Measurements from ENCODE around the gene MLLT10.
"Not testable (repeated sequence)": the region's sequence is repeated elsewhere in the genome, so short reads cannot be mapped to it uniquely, and the experiment has no call there.

The MLLT10 gene

DNA sequence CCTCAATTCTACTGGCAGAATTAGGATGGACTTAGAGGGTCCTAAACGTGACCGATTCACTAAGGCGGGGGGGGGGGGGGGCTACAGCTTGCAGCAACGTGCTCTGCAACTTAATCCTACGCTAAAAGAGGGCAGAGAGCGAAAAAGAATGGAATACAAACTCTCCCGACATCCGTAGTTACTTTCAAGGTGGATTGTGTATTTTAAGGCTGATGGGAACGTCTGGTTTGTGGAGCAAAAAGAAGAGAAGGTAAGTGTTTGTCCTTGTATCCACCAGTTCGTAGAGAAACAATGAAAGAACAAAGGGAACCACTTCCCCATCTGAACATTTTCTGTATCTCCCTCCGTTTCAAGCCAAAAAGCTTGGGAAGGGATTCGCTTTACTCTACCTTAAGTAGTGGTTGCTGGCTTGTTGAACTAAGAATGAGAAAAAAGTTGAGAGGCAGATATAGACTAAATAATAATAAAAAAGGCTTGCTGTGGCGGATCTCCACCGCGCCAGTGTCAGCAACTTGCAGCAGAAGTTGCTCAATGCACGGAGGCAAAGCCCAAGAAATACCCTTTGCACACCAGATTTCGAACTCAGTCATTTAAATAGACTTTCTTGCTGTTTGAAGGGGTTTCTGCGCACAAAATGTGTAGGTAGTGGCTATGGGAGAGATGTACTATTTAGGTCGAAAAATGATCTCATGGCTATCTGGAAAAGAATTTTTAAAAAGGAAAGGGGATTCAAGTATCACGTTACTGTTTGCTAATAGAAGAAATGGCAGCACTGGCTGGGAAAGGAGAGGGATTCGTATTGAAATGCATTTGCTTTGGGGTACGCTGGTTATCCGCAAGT lies 9.3 kb upstream of the MLLT10 start:
- in situ Hi-C loops (cut with MboI; ENCODE audit: low pct_unique_long_range_greater_than_20kb, low sequenced_read_pairs) = no loop called here
- peak; percentile 75 for DNase-seq

DNA sequence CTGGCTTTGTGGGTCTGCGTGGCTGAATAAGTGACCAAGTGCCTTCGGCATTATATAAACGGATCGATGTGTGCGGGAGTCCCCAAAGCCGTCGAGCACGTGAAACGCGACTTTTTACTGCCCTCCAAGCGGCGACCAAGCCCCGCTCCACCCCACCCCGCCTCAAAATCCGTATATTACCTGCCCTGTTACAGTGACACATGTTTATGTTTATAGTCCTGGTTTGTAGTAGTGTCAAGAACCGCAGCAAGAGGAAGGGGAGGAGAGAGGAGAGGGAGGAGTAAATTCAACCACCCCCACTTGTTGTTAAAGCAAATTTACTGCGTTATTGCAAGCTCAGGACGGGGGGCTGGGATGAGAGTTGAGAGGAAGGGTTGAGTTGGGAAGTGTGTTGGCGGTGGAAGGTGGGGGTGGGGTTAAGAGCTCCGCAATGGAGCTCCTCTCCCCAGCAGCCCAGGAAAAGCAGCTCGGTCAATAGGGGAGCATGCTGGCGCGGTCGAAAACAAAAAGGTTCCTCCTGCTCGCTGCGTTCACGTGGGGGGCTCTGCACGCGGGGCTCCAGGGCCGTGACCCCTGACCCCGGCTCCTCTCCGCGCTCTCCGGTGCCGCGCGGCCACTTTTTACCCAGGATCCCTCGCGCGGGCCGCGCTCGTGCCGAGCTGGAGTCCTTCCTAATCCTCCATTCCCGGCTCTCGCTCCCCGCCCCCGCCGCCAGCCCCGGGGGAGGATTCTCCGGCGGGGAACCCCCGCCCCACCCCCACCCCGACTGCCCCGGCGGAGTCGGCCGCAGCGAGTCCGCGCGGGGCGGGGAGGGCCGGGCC lies 8.5 kb upstream of the MLLT10 start, which contains the start of gene SKIDA1:
Gene SKIDA1 (minus strand): TSS at position 316 of the 821 bp plus-strand sequence. CDS start 7,860 bp downstream, outside the sequence.
- in situ Hi-C loops (cut with MboI; ENCODE audit: low pct_unique_long_range_greater_than_20kb, low sequenced_read_pairs) = no loop called here
- peak; percentile 94 for DNase-seq

DNA sequence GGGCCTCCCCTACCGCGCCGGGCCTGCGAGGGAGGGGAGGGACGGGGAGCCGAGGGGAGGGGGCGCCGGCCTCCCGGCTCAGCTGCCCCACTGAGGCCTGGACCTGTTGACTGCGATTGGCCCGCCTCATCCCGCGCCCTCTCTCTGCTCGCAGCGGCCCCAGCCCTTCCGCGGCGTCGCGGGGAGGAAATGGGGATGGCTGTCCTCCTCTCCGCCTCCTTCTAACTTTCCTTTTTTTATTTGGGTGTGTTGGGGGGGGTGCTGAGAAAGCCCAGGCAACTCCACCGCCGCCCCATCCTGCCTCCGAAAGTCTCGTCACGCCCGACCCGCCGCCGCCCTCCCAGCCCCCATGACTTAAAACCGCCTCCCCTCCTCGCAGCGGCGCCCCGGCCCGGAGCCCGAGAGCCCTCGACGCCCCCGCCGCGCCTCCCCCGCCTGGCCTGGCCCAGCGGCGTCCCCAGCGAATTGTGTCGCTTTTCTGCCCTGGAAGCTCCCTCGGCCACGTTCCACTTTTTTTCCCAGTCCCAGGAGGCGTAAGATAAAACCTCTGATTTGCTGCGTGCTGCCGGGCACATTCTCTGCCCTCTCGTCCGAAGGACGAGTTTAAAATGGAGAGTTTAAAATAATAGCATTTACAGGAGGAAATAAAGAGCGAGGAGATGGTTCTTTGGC lies 7.7 kb upstream of the MLLT10 start:
- DNase-seq = peak; percentile 86
- in situ Hi-C loops (cut with MboI; ENCODE audit: low pct_unique_long_range_greater_than_20kb, low sequenced_read_pairs) = no loop called here

DNA sequence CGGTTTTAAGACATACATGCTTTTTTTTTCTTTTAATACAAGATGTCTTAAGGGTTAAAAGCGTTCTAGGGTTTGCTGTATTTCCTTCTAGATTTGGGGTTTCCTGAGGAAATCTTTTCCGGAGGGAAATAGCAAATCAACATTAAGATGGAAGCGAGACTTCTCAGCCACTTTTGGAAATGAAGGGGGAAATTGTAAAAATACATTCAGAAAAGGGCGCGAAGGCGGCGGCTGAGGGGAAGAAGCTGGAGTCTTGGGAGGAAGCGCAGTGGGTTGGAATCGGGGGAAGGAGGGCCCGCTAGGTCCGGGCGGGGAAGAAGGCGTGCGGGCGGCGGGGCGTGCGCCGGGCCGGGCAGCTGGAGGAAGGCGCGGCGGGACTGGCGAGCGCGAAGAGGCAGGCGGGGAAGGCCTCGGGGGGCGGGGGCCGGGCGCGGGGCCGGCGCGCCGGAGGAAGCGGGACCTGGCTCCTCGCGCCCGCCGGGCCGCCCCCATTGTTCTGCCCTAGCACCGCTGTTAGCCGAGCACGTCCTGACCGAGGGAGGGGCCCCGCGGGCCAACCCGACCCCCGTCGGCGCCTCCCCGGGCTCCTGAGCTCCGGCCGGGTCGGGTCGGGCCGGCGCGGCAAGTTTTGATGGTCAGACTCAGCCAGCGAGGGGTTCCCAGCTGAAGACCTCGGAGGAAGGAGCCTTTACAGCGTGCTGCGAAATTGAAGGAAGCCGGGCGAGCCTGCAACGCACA lies 7.0 kb upstream of the MLLT10 start:
- peak; percentile 72 for DNase-seq
- in situ Hi-C loops (cut with MboI; ENCODE audit: low pct_unique_long_range_greater_than_20kb, low sequenced_read_pairs) = no loop called here

GRCh38 chr10:21527598-21528235 lies 6.3 kb upstream of the MLLT10 start:
- peak; percentile 48 for DNase-seq
- in situ Hi-C loops (cut with MboI; ENCODE audit: low pct_unique_long_range_greater_than_20kb, low sequenced_read_pairs) = no loop called here

DNA sequence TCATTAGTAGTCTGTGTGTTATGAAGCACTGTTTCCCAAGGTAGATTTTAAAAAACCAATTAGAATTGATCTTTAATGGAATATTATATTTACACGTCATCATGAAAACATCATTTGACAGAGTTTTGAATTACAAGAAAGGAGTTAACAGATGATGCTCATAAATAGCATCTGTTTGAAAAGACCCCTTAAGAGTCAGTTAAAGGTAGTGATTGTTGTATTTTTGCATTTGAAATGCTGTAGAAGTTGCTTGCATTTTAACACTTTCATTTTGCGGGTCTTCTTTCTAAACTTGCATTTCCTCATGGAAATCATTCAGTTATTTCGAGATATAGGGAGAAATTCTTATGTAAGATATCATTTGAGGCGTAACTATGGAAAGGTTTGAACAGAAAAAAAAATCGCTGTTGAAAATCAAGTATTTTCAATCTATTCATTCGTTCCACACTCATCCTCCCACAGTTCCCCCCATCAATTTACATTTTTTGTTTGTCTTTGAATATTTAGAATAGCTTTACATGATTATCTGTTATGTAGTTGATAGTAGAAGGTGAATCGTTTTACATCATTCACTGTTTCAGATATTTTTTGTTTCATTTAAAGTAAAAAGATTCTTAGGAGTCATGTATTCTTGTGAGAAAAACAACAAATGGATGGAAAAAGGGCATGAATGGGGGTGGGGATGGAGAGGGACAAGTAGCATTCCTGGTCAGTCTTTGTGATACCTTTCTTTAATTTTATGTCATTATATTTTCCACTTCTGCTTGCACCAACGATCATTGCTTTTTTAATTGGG lies 5.6 kb upstream of the MLLT10 start:
- peak; percentile 28 for DNase-seq
- in situ Hi-C loops (cut with MboI; ENCODE audit: low pct_unique_long_range_greater_than_20kb, low sequenced_read_pairs) = no loop called here

DNA sequence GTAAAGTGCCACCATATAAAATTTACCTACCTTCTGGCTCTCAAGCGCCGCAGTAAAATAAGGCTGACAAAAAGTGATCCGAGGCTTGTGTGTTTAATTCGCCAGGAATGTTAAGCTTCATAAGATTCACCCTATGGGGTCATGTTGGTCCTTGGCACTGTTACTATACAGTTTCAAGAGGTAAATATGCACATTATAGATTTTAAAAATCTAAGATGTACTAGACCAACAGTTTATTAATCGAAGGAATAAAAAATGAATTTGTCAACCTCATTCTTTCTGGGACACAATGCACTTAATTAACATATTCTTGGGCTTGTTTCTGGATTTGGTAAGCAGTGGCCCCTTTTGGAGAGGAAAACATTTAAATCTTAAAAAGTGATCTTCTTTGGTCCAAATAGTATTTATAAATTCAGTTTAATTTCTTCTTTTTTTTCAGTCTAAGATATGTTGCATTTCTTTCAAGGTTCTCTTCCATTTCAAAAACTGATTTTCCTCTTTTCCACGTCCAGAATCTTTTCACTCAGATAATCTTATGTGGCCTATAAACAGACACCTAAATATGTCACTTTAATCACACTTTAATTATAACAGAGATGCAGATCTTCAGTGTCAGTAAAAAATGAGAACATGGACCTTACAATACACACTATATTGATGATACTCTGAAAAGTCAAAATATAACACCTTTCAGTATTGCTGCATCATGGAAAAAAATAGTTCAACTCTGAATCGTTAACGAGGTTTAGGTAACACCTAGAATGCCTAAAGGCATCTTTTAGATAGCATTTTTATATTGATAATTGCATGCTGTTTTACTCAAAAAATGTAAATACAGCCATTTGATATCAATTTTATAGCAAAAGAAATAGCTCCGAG lies 4.8 kb upstream of the MLLT10 start:
- in situ Hi-C loops (cut with MboI; ENCODE audit: low pct_unique_long_range_greater_than_20kb, low sequenced_read_pairs) = no loop called here
- no peak for DNase-seq

- no peak for DNase-seq
- in situ Hi-C loops (cut with MboI; ENCODE audit: low pct_unique_long_range_greater_than_20kb, low sequenced_read_pairs) = no loop called here
These were observed 3.9 kb upstream of the MLLT10 start for GRCh38 chr10:21530168-21530567.

DNA sequence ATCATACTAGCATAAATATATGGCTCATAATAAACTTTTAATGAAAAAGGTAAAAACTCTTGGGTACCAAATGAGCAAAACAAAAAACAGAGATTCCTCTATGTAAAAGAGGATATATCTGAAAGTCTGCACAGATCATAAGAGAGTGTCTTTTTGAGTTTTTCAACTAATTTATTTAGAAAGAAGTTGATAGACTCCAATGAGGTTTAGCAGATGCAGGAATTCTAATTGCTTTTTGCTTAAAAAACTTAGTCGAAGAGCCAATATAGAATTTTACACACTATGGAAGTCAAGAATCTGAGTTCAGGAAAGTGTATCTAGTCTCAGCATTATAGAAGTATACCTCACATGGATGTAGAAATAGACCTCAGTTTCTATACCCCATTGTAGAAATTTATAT lies 3.4 kb upstream of the MLLT10 start:
- peak; percentile 18 for DNase-seq
- in situ Hi-C loops (cut with MboI; ENCODE audit: low pct_unique_long_range_greater_than_20kb, low sequenced_read_pairs) = no loop called here

GRCh38 chr10:21531164-21531563 lies 2.9 kb upstream of the MLLT10 start:
- in situ Hi-C loops (cut with MboI; ENCODE audit: low pct_unique_long_range_greater_than_20kb, low sequenced_read_pairs) = no loop called here
- DNase-seq = peak; percentile 37

DNA sequence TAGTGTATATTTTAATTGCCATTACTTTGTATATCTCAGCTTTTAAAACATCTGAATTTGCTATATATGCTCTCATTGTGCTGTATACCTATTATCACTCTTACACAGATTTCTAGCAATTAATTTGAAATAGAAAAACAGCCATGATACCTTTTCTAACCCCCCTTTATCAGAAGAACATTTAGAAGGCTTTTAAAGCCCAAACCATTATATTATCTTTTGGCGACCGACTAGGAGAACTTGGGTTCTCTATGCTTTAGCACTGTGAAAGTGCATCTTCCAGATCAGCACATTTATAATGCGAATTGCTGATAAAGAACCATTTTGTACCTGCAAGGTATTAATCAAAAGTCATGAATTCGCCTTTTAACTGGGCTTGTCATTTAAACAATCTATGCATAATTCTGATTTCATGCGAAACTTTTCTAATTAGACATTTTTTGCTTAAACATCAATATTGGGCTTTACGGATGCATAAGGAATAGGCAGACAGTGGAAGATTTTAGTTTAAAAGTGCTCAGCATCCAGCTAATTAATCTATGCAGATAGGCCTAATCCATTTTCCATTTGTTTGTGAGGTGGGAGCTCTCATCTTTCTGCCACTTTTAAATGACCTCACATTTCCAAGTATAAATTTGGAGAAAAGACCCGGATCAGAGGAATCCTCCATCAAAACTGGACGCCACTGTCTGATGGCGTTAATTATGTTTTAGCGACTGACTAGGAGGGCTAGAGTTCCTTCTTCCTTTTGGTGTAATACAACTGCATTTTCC lies 1.2 kb upstream of the MLLT10 start:
- in situ Hi-C loops (cut with MboI; ENCODE audit: low pct_unique_long_range_greater_than_20kb, low sequenced_read_pairs) = no loop called here
- DNase-seq = peak; percentile 25

DNA sequence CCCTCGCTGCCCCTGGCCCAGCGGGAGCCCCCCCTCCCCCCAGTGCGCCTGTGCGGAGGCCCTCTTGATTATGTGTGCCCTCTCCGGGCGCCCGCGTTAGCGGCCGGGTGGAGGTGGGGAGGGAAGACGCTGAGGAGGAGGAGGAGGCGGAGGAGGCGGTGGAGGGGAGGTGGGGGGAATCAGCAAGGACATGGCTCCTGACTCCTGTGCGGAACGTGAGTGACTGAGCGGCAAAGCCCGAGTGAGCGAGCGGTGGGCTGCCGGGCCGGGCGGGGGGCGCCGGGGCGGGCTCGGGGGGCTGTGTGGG lies 201 bp downstream of the MLLT10 start:
- DNase-seq = no peak
- in situ Hi-C loops (cut with MboI; ENCODE audit: low pct_unique_long_range_greater_than_20kb, low sequenced_read_pairs) = no loop called here

GRCh38 chr10:21534604-21535493 lies 817 bp downstream of the MLLT10 start:
- DNase-seq = peak; percentile 31
- in situ Hi-C loops (cut with MboI; ENCODE audit: low pct_unique_long_range_greater_than_20kb, low sequenced_read_pairs) = no loop called here

GRCh38 chr10:21535494-21535965 lies 1.5 kb downstream of the MLLT10 start:
- in situ Hi-C loops (cut with MboI; ENCODE audit: low pct_unique_long_range_greater_than_20kb, low sequenced_read_pairs) = no loop called here
- DNase-seq = peak; percentile 43

GRCh38 chr10:21535976-21536375 lies 1.9 kb downstream of the MLLT10 start:
- in situ Hi-C loops (cut with MboI; ENCODE audit: low pct_unique_long_range_greater_than_20kb, low sequenced_read_pairs); DNase-seq: not testable (repeated sequence)
